ENCODE data around the gene VPS37D.

The VPS37D gene

DNA sequence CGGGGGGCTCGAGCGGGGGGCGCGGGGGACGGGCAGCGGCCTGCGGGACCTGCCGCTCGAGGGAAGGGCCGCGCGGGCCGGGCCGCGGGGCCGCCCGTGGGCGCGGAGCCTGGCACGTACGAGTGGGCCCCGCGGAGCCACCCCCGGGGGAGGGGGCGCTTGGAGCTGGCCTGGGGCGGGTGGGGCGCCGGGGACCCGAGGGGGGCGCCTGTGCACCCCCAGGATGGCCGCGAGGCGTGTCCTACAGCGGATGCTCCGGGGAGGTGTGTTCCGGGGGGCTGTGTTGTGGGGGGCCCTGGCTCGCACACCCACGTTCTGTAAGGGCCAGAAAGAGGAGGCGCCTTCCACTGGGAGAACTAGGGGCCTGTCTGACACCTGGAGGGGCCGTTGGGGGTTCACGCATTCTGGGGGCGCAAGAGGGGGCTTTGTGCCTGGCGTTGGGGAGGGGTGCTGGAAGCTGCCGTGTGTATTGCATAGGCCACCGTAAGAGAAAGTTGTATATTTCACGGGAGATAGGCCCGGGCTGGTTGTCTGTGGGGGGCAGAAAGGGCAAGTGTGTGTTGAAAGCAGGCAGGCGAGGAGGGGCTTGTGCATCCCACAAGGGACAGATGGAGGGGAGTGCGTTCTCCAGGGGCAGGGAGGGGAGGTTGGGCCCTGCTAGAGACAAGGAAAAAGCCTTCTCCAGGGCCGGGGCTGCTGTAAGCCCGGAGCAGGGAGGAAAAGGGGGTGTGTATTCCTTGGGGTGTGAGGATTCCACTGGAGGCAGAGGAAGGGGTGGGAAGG lies 663 bp downstream of the VPS37D start:
- peaks cover 9% of the 10 kb centered on the region; the same call in 1 of the 2 replicates for H3K27me3 ChIP-seq (ENCODE audit: low read depth, low read length)
- peak overlapping the region; percentile 61 for H3K9ac ChIP-seq (ENCODE audit: low read length)
- no peaks in the 10 kb centered on the region for H3K9me3 ChIP-seq (ENCODE audit: insufficient read depth, low read length)
- peaks cover 8% of the 10 kb centered on the region; the same call in 1 of the 2 replicates for H3K4me1 ChIP-seq (ENCODE audit: low read length)
- peak overlapping the region; percentile 45; the same call in 1 of the 2 replicates for H2AFZ ChIP-seq (ENCODE audit: low read depth, low read length)
- H4K20me1 ChIP-seq (ENCODE audit: insufficient read depth, low read length), result no peaks in the 10 kb centered on the region
- H3K4me3 ChIP-seq (ENCODE audit: low read length), result peak overlapping the region; percentile 80
- H3K27ac ChIP-seq (ENCODE audit: low read length), result no peak overlapping the region
- TF ChIP-seq, protein P1, sequence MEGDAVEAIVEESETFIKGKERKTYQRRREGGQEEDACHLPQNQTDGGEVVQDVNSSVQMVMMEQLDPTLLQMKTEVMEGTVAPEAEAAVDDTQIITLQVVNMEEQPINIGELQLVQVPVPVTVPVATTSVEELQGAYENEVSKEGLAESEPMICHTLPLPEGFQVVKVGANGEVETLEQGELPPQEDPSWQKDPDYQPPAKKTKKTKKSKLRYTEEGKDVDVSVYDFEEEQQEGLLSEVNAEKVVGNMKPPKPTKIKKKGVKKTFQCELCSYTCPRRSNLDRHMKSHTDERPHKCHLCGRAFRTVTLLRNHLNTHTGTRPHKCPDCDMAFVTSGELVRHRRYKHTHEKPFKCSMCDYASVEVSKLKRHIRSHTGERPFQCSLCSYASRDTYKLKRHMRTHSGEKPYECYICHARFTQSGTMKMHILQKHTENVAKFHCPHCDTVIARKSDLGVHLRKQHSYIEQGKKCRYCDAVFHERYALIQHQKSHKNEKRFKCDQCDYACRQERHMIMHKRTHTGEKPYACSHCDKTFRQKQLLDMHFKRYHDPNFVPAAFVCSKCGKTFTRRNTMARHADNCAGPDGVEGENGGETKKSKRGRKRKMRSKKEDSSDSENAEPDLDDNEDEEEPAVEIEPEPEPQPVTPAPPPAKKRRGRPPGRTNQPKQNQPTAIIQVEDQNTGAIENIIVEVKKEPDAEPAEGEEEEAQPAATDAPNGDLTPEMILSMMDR (IDR thresholded peaks at IDR 0.05; ENCODE audit: low read depth, low read length), result no peak
- TF ChIP-seq EZH2phosphoT487 (IDR thresholded peaks at IDR 0.05; ENCODE audit: low read depth), result no peak
- no peaks in the 10 kb centered on the region for H3K79me2 ChIP-seq (ENCODE audit: low read length)
- peak overlapping the region; percentile 74 for H3K4me2 ChIP-seq (ENCODE audit: low read length)
- H3K36me3 ChIP-seq (replicated peaks; ENCODE audit: low read depth, low read length), result no peaks in the 10 kb centered on the region

DNA sequence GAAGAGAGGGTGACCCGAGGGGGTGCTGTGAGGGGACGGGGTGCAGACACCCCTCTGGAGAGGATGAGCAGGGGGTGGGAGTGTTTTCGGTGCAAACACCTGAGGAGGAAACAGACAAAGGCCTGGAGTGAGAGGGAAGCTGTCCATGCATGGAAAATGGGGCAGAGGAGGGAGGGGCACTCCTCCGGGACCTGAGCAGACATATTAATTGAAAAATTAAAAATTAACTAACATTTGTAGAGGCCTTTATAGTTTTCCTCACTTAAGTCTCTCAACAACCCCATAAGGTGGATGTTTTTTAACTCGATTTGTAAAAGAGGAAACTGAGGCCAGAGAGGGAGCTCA lies 1.2 kb downstream of the VPS37D start:
- Histone ChIP-seq H3K4me1 (ENCODE audit: low read length) (peaks cover 8% of the 10 kb centered on the region; the same call in 1 of the 2 replicates), H3K36me3 (replicated peaks; ENCODE audit: low read depth, low read length) (no peaks in the 10 kb centered on the region), H3K79me2 (ENCODE audit: low read length) (no peaks in the 10 kb centered on the region), H3K9ac (ENCODE audit: low read length) (peak overlapping the region; percentile 61; the same call in 1 of the 2 replicates), H3K27me3 (ENCODE audit: low read depth, low read length) (peaks cover 9% of the 10 kb centered on the region; the same call in 1 of the 2 replicates), H2AFZ (ENCODE audit: low read depth, low read length) (peak overlapping the region; percentile 45; the same call in 1 of the 2 replicates), H3K27ac (ENCODE audit: low read length) (no peak overlapping the region), H3K4me3 (ENCODE audit: low read length) (peak overlapping the region; percentile 80), H3K9me3 (ENCODE audit: insufficient read depth, low read length) (no peaks in the 10 kb centered on the region), H4K20me1 (ENCODE audit: insufficient read depth, low read length) (no peaks in the 10 kb centered on the region), H3K4me2 (ENCODE audit: low read length) (peak overlapping the region; percentile 74)
- TF ChIP-seq, protein P1 (IDR thresholded peaks at IDR 0.05; ENCODE audit: low read depth, low read length), result no peak
- no peak for TF ChIP-seq EZH2phosphoT487 (IDR thresholded peaks at IDR 0.05; ENCODE audit: low read depth)

DNA sequence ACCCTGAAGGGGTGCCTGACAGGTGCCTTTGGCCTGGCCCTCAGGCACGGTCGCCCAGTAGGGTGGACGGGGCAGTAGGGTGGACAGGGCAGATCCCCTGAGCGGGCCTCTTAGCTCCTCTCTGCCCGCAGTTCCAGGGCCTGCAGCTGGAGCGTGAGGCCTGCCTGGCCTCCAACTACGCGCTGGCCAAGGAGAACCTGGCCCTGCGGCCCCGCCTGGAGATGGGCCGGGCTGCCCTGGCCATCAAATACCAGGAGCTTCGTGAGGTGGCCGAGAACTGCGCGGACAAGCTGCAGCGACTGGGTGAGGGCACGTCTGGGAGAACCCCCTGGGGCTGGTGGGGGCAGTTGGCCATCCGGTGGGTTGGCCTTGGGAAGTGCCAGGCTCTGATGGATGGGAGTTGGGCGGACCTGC lies 1.7 kb downstream of the VPS37D start:
- Histone ChIP-seq H4K20me1 (ENCODE audit: insufficient read depth, low read length) (no peaks in the 10 kb centered on the region), H3K4me3 (ENCODE audit: low read length) (peak overlapping the region; percentile 80; the same call in 1 of the 2 replicates), H3K4me2 (ENCODE audit: low read length) (peak overlapping the region; percentile 74; the same call in 1 of the 2 replicates), H3K27me3 (ENCODE audit: low read depth, low read length) (peaks cover 9% of the 10 kb centered on the region; the same call in 1 of the 2 replicates), H2AFZ (ENCODE audit: low read depth, low read length) (no peak overlapping the region), H3K79me2 (ENCODE audit: low read length) (no peaks in the 10 kb centered on the region), H3K9me3 (ENCODE audit: insufficient read depth, low read length) (no peaks in the 10 kb centered on the region), H3K36me3 (replicated peaks; ENCODE audit: low read depth, low read length) (no peaks in the 10 kb centered on the region), H3K9ac (ENCODE audit: low read length) (no peak overlapping the region), H3K27ac (ENCODE audit: low read length) (no peak overlapping the region), H3K4me1 (ENCODE audit: low read length) (peaks cover 8% of the 10 kb centered on the region; the same call in 1 of the 2 replicates)
- TF ChIP-seq, protein P1 (IDR thresholded peaks at IDR 0.05; ENCODE audit: low read depth, low read length), result no peak

DNA sequence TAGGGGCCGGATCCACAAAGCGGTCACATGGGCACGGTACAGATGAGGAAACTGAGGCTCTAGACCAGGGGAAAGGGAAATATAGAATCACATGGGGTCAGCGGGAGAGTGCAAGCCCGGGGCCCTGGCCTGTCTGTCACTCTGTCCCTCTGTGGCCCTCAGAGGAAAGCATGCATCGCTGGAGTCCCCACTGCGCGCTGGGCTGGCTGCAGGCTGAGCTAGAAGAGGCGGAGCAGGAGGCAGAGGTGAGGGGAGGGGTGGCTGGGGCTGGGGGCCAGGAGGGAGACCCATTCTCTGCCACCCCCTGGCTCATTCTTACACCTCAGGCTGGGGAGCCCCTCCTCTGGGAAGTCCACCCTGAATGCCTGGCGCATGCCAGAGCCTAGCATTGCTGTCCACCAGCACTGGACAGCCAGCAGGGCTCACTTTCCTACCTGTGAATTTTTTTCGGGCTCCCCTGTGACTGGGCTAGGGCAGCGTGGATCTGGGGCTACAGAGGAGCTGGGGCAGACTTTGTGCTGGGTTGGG lies 2.3 kb downstream of the VPS37D start:
- Histone ChIP-seq H3K4me2 (ENCODE audit: low read length) (no peak overlapping the region), H3K9me3 (ENCODE audit: insufficient read depth, low read length) (no peaks in the 10 kb centered on the region), H3K9ac (ENCODE audit: low read length) (no peak overlapping the region), H3K4me3 (ENCODE audit: low read length) (no peak overlapping the region), H3K79me2 (ENCODE audit: low read length) (no peaks in the 10 kb centered on the region), H3K27me3 (ENCODE audit: low read depth, low read length) (peaks cover 9% of the 10 kb centered on the region; the same call in 1 of the 2 replicates), H3K27ac (ENCODE audit: low read length) (no peak overlapping the region), H4K20me1 (ENCODE audit: insufficient read depth, low read length) (no peaks in the 10 kb centered on the region), H3K36me3 (replicated peaks; ENCODE audit: low read depth, low read length) (no peaks in the 10 kb centered on the region), H2AFZ (ENCODE audit: low read depth, low read length) (no peak overlapping the region), H3K4me1 (ENCODE audit: low read length) (peaks cover 8% of the 10 kb centered on the region; the same call in 1 of the 2 replicates)
- TF ChIP-seq EZH2phosphoT487 (IDR thresholded peaks at IDR 0.05; ENCODE audit: low read depth), result no peak
- TF ChIP-seq, protein P1 (IDR thresholded peaks at IDR 0.05; ENCODE audit: low read depth, low read length), result no peak
